Endothelial cell of umbilical vein (primary cell): ENCODE data around the gene HINT2. TPM values are rescaled to one million over a fixed set of nuclear protein-coding genes. Genes with fewer than 3 reads are reported as not detected.

Experiments
- BruUV-seq: library from RNA; stranded (reverse); fragments of 400-500 nt; replicated peaks from 2 replicates; lab custom pipeline; 2021; lab: Mats Ljungman, UMichigan
- CTCF ChIA-PET: fragments of 300-600, 350-600 bp; sonication (Branson Sonifier 250); formaldehyde crosslinking; loops from one replicate; lab custom pipeline; 2021; ENCODE audit warnings: antibody characterized with exemption, inconsistent platforms; lab: Charles Lee
- POLR2A ChIA-PET: fragments of 300-600, 350-600 bp; sonication (Branson Sonifier 250); formaldehyde crosslinking; loops from one replicate; lab custom pipeline; 2021; ENCODE audit warnings: antibody characterized with exemption, inconsistent platforms; lab: Charles Lee
- DNase-seq: peaks from one replicate; pipeline ENCODE4 v3.0.0-alpha.2; 2011; ENCODE audit warnings: low read depth, low spot score
- FAIRE-seq: peaks from 2 replicates; lab custom pipeline; 2011; peaks lifted over from hg19 to GRCh38; lab: Jason Lieb, UNC
- H2AFZ ChIP-seq: 2 replicates; pipeline ENCODE4 v1.6.0; 2012; ENCODE audit warnings: low read depth, low read length, control low read depth, inconsistent platforms
- H3K27ac ChIP-seq: 2 replicates; pipeline ENCODE4 v1.5.1; 2011; ENCODE audit warnings: low read depth, mild to moderate bottlenecking, control low read depth, low read length, moderate library complexity; ENCODE audit not compliant: insufficient read depth
- H3K27me3 ChIP-seq, 2 experiments: 2 replicates each; pipeline versions ENCODE4 v1.6.0 to v1.6.1; 2011; ENCODE audit warnings: low read length in 2 of 2, mixed read lengths in 1 of 2; ENCODE audit not compliant: control insufficient read depth in 2 of 2, insufficient read depth in 2 of 2
- H3K36me3 ChIP-seq, 2 experiments: 2 replicates in 1 of 2; 3 replicates in 1 of 2; pipeline ENCODE4 v1.5.1; 2011; ENCODE audit warnings: low read length in 2 of 2, mild to moderate bottlenecking in 1 of 2, moderate library complexity in 1 of 2; ENCODE audit not compliant: control insufficient read depth in 2 of 2, insufficient read depth in 2 of 2; ENCODE audit errors: extremely low read depth in 1 of 2
- H3K4me1 ChIP-seq: 3 replicates; pipeline ENCODE4 v1.5.1; 2011; ENCODE audit warnings: mild to moderate bottlenecking, low read length; ENCODE audit not compliant: control insufficient read depth, insufficient read depth; ENCODE audit errors: extremely low read depth
- H3K4me2 ChIP-seq: 2 replicates; pipeline ENCODE4 v1.6.1; 2011; ENCODE audit warnings: low read length, control low read depth, mixed read lengths; ENCODE audit not compliant: insufficient read depth
- H3K4me3 ChIP-seq, 3 experiments: fragments of 200-600 bp in 1 of 3; sonication (generic), shearing (Covaris generic) in 1 of 3; replicated peaks in 1 of 3; 2 replicates each; pipeline ENCODE4 v1.5.1; 2011 to 2016; ENCODE audit warnings: control low read depth in 3 of 3, low read length in 3 of 3, mild to moderate bottlenecking in 2 of 3, inconsistent platforms in 1 of 3, low read depth in 1 of 3, moderate library complexity in 1 of 3; ENCODE audit not compliant: insufficient read depth in 1 of 3
- H3K79me2 ChIP-seq: 2 replicates; pipeline ENCODE4 v1.6.0; 2012; ENCODE audit warnings: low read length, inconsistent platforms; ENCODE audit not compliant: control insufficient read depth, insufficient read depth
- H3K9ac ChIP-seq: replicated peaks from 2 replicates; pipeline ENCODE3; 2011; ENCODE audit warnings: low read length, control low read depth; ENCODE audit not compliant: insufficient read depth; ENCODE audit errors: extremely low read depth
- H3K9me1 ChIP-seq: replicated peaks from 3 replicates; pipeline ENCODE4 v1.6.0; 2011; ENCODE audit warnings: mild to moderate bottlenecking, low read length; ENCODE audit not compliant: control insufficient read depth, insufficient read depth; ENCODE audit errors: extremely low read depth
- H3K9me3 ChIP-seq: replicated peaks from 2 replicates; pipeline ENCODE4 v1.5.1; 2012; ENCODE audit warnings: low read length, inconsistent platforms; ENCODE audit not compliant: control insufficient read depth, insufficient read depth
- H4K20me1 ChIP-seq: replicated peaks from 2 replicates; pipeline ENCODE3; 2011; ENCODE audit warnings: mild to moderate bottlenecking, low read length; ENCODE audit not compliant: control insufficient read depth, insufficient read depth; ENCODE audit errors: extremely low read depth
- GATA2 ChIP-seq: IDR thresholded peaks from 2 replicates; pipeline ENCODE4 v1.7.0; 2011; ENCODE audit warnings: low read depth, mild to moderate bottlenecking, moderate library complexity, mixed read lengths, low read length; ENCODE audit not compliant: insufficient read length, insufficient read depth
- MYC ChIP-seq: IDR thresholded peaks from one replicate; pipeline ENCODE4 v1.6.1; 2011; ENCODE audit warnings: mild to moderate bottlenecking, low read depth, low read length
- POLR2AphosphoS5 ChIP-seq: IDR thresholded peaks from 2 replicates; pipeline ENCODE4 v1.6.1; 2012; ENCODE audit warnings: low read depth, mild to moderate bottlenecking, control low read depth, low read length, moderate library complexity; ENCODE audit not compliant: insufficient read depth
- dilution Hi-C: fragments of 300-500 bp; cut with MboI; formaldehyde crosslinking; loops from one replicate; pipeline ENCODE4 v1.15.0; 2019; ENCODE audit warnings: low sequenced_read_pairs; ENCODE audit not compliant: extremely low pct_ligation_motif_present
- intact Hi-C: fragments of 100-400 bp; cut with micrococcal nuclease; formaldehyde crosslinking; loops from one replicate; pipeline ENCODE4 v1.10.0; 2022
- polyA plus RNA-seq, 4 experiments: library from polyadenylated mRNA; depleted of rRNA in 3 of 4; stranded (reverse) in 3 of 4; unstranded in 1 of 4; fragments of >200 nt; gene quantifications; 2 replicates each; pipeline versions ENCODE4 v1.2.1 to v1.2.3, GENCODE V29; 2011 to 2012; ENCODE audit warnings: missing spikeins in 1 of 4
- total RNA-seq: library from RNA; stranded (reverse); gene quantifications from 2 replicates; pipeline ENCODE4 v1.2.3, GENCODE V29; 2021

HINT2 gene
- total and polyA plus RNA-seq, 2 donors (not counting 3 experiments of a cell fraction or from before 2014, with no cell fraction given) = 27.2 to 42.1 TPM

DNA sequence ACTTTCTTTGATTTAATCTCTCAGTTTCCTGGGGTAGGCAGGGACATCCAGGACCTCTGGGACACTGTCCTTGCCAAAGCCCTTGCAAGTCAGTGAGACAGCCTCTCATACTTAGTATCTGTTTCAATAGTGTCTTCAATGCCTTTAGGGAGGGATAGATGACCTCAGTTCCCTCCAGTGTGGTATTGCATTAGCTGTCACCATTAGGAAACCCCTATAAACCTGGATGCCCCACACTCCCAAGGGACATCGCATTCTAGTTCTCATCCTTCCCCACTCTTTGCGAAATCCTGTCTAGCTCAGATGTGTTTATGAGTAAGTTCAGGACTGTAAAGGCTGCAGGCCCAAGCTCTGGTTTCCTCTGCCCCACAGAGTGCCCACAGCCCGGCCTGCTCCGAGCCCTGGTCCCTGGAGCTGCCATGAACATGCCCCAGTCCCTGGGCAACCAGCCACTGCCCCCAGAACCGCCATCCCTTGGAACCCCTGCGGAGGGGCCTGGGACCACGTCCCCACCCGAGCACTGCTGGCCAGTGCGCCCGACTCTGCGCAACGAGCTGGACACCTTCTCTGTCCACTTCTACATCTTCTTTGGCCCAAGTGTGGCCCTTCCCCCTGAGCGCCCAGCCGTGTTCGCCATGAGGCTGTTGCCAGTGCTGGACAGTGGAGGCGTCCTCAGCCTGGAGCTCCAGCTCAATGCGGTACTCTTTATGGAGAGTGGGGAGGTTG, 27.3 kb upstream of the HINT2 start:
- FAIRE-seq = no peak
- H3K9me1 ChIP-seq = no peaks in the 10 kb centered on the region
- intact Hi-C loops = no loop called here
- dilution Hi-C loops = no loop called here
- no peak overlapping the region for H3K4me3 ChIP-seq
- H3K27me3 ChIP-seq = peaks cover 0 to 18% of the 10 kb centered on the region in 2 experiments
- POLR2A ChIA-PET = no interaction called here
- CTCF ChIA-PET = interaction anchor here (0.7 to 2.0 kb wide), 4 partner anchors 13 to 40 kb away, joined by 3 to 10 read pairs (median 4); partner anchors contain the start of gene TMEM8B
- TF ChIP-seq POLR2AphosphoS5 (no peak), GATA2 (no peak)
- H3K36me3 ChIP-seq = no peaks in the 10 kb centered on the region
- no peaks in the 10 kb centered on the region for H3K9me3 ChIP-seq
- H3K79me2 ChIP-seq = no peaks in the 10 kb centered on the region
- no peak overlapping the region for H3K27ac ChIP-seq
- no peak for DNase-seq
- no TSS peak for BruUV-seq
- no peaks in the 10 kb centered on the region for H4K20me1 ChIP-seq
- no peak overlapping the region for H3K4me2 ChIP-seq
- no peak overlapping the region for H2AFZ ChIP-seq
- H3K9ac ChIP-seq = no peak overlapping the region
- peaks cover 16% of the 10 kb centered on the region for H3K4me1 ChIP-seq

DNA sequence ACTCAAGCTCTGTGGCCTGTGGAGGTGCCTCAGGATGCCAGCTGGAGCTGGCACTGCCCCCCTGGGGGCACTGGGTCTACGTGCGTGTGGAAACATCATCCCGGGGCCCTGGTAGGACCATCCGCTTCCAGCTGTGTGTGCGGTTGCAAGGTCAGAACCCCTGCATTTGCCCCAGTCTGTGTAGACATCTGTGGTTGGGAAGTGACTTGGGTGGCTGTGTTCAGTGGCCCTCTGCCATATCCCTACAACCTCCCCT, 26.7 kb upstream of the HINT2 start:
- Histone ChIP-seq H3K27ac (no peak overlapping the region), H3K4me3 (no peak overlapping the region), H3K9me3 (no peaks in the 10 kb centered on the region), H3K4me1 (peaks cover 16% of the 10 kb centered on the region), H3K4me2 (no peak overlapping the region), H3K9me1 (no peaks in the 10 kb centered on the region), H3K27me3 (peaks cover 0 to 18% of the 10 kb centered on the region in 2 experiments), H2AFZ (no peak overlapping the region), H3K36me3 (no peaks in the 10 kb centered on the region), H3K9ac (no peak overlapping the region), H3K79me2 (no peaks in the 10 kb centered on the region), H4K20me1 (no peaks in the 10 kb centered on the region)
- BruUV-seq = no TSS peak
- FAIRE-seq (no peak), DNase-seq (no peak)
- dilution Hi-C loops = no loop called here
- intact Hi-C loops = no loop called here
- TF ChIP-seq MYC = no peak
- no peak for TF ChIP-seq GATA2
- CTCF ChIA-PET = interaction anchor here (0.7 to 2.7 kb wide), 4 partner anchors 12 to 41 kb away, joined by 3 to 10 read pairs (median 6); partner anchors contain the start of gene TMEM8B
- POLR2A ChIA-PET = no interaction called here
